Measurements from ENCODE around the gene FNBP1.

GRCh38 chr9:129910628-129911567 is 132.1 kb downstream of the FNBP1 start:
- TF ChIP-seq, protein P1, sequence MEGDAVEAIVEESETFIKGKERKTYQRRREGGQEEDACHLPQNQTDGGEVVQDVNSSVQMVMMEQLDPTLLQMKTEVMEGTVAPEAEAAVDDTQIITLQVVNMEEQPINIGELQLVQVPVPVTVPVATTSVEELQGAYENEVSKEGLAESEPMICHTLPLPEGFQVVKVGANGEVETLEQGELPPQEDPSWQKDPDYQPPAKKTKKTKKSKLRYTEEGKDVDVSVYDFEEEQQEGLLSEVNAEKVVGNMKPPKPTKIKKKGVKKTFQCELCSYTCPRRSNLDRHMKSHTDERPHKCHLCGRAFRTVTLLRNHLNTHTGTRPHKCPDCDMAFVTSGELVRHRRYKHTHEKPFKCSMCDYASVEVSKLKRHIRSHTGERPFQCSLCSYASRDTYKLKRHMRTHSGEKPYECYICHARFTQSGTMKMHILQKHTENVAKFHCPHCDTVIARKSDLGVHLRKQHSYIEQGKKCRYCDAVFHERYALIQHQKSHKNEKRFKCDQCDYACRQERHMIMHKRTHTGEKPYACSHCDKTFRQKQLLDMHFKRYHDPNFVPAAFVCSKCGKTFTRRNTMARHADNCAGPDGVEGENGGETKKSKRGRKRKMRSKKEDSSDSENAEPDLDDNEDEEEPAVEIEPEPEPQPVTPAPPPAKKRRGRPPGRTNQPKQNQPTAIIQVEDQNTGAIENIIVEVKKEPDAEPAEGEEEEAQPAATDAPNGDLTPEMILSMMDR (IDR thresholded peaks at IDR 0.05): no peak
- TF ChIP-seq EZH2 (IDR thresholded peaks at IDR 0.05; ENCODE audit: borderline replicate concordance, insufficient read depth, low read depth, low read length, poor library complexity, severe bottlenecking): no peak

Data from B cell (primary cell).